ENCODE data around the gene PITPNC1. TPM values are rescaled to one million over a fixed set of nuclear protein-coding genes. Genes with fewer than 3 reads are reported as not detected.

Gene PITPNC1
- total RNA-seq, 6 donors from 2014 or later: 8.5 to 23.3 (median 13.7) TPM

- Histone ChIP-seq H3K36me3 (no peaks in the 10 kb centered on the region), H3K4me3 (no peak overlapping the region), H3K27ac (no peak overlapping the region), H3K27me3 (no peaks in the 10 kb centered on the region), H3K9me3 (no peaks in the 10 kb centered on the region), H3K4me1 (peaks cover 0 to 3% (median 0%) of the 10 kb centered on the region in 4 donors)
- no peak for DNase-seq
- WGBS, 2 donors: 86 to 91% methylated on average over 4 of the region's 4 CpGs
- no peak for ATAC-seq (ENCODE audit: low FRiP score in 2 of 2)
- no peak for TF ChIP-seq POLR2A (IDR thresholded peaks at IDR 0.05)
Measured at GRCh38 chr17:67499685-67500084, 122.6 kb downstream of the PITPNC1 start.

GRCh38 chr17:67500261-67500660, 123.2 kb downstream of the PITPNC1 start:
- ATAC-seq (ENCODE audit: low FRiP score in 2 of 2): no peak
- TF ChIP-seq POLR2AphosphoS5 (IDR thresholded peaks at IDR 0.05) (no peak), POLR2A (IDR thresholded peaks at IDR 0.05) (no peak)
- Histone ChIP-seq H3K27me3 (no peaks in the 10 kb centered on the region), H3K9me3 (no peaks in the 10 kb centered on the region), H3K4me3 (no peak overlapping the region), H3K4me1 (peaks cover 0 to 3% (median 0%) of the 10 kb centered on the region in 4 donors), H3K36me3 (no peaks in the 10 kb centered on the region), H3K27ac (no peak overlapping the region)
- WGBS, 2 donors: 78 to 85% methylated on average over 2 of the region's 2 CpGs
- DNase-seq: no peak

DNA sequence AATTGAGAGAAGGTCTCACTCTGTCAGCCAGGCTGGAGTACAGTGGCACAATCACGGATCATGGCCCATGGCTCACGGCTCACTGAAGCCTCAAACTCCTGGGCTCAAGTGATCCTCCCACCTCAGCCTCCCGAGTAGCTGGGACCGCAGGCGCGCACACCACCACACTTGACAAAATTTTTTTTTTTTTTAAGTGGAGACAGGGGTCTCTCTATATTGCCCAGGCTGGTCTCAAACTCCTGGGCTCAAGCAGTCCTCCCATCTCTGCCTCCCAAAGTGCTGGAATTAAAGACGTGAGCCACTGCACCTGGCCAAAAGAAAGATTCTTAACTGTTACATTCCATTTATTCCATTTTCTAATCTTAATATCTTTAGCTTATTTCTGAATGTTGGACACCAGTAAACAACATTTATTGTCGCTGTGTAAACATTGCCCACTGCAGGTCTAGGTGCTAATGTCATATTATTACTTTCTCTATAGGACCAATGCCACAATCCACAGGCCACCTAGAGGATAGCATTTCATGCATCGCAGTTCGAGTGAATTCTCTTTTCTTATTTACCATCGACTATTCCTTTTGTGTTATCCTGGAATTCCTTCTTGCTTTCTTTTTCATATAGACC, 123.7 kb downstream of the PITPNC1 start:
- ATAC-seq (ENCODE audit: low FRiP score in 2 of 2): no peak
- 97% methylated on average over 11 of the region's 11 CpGs for WGBS, 2 donors
- Histone ChIP-seq H3K36me3 (no peaks in the 10 kb centered on the region), H3K4me3 (no peak overlapping the region), H3K27me3 (no peaks in the 10 kb centered on the region), H3K4me1 (peaks cover 0 to 3% (median 0%) of the 10 kb centered on the region in 4 donors), H3K9me3 (no peaks in the 10 kb centered on the region), H3K27ac (no peak overlapping the region)
- DNase-seq: no peak
- TF ChIP-seq POLR2A (IDR thresholded peaks at IDR 0.05) (no peak), POLR2AphosphoS5 (IDR thresholded peaks at IDR 0.05) (no peak)
- TF ChIP-seq, protein P1, sequence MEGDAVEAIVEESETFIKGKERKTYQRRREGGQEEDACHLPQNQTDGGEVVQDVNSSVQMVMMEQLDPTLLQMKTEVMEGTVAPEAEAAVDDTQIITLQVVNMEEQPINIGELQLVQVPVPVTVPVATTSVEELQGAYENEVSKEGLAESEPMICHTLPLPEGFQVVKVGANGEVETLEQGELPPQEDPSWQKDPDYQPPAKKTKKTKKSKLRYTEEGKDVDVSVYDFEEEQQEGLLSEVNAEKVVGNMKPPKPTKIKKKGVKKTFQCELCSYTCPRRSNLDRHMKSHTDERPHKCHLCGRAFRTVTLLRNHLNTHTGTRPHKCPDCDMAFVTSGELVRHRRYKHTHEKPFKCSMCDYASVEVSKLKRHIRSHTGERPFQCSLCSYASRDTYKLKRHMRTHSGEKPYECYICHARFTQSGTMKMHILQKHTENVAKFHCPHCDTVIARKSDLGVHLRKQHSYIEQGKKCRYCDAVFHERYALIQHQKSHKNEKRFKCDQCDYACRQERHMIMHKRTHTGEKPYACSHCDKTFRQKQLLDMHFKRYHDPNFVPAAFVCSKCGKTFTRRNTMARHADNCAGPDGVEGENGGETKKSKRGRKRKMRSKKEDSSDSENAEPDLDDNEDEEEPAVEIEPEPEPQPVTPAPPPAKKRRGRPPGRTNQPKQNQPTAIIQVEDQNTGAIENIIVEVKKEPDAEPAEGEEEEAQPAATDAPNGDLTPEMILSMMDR (IDR thresholded peaks at IDR 0.05): no peak

- Histone ChIP-seq H3K9me3 (no peaks in the 10 kb centered on the region), H3K36me3 (no peaks in the 10 kb centered on the region), H3K27me3 (no peaks in the 10 kb centered on the region), H3K4me3 (no peak overlapping the region), H3K27ac (no peak overlapping the region), H3K4me1 (peaks cover 0 to 3% (median 0%) of the 10 kb centered on the region in 4 donors)
- no peak for DNase-seq
- no peak for ATAC-seq (ENCODE audit: low FRiP score in 2 of 2)
- WGBS, 2 donors: 92 to 95% methylated on average over 3 of the region's 3 CpGs
- TF ChIP-seq POLR2A (IDR thresholded peaks at IDR 0.05) (no peak), EP300 (IDR thresholded peaks at IDR 0.05) (no peak), POLR2AphosphoS5 (IDR thresholded peaks at IDR 0.05) (no peak)
- TF ChIP-seq, protein P1 (IDR thresholded peaks at IDR 0.05): no peak
Measured at GRCh38 chr17:67502151-67502550, 125.1 kb downstream of the PITPNC1 start.

DNA sequence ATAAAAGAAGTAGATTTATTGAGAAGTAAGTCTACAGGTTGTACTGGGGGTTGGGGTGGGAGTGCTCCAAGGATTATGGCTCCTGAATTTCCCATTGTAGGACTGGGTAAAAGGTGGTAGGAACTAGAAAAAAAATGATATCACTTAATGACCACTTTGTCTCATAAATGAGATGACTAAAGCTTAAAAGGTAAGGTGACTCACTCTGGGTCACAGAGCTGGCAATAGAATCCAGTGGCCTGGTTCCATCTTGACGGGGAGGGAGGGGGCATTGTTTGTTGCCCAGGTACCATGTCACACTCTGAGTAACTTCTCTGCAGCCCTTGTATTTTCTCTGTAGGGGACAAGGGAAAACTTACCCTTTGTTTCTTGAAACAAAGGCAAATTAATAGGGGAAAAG, 126.1 kb downstream of the PITPNC1 start:
- ATAC-seq (ENCODE audit: low FRiP score in 2 of 2): no peak
- peaks cover 0 to 3% (median 0%) of the 10 kb centered on the region in 4 donors for H3K4me1 ChIP-seq
- 77 to 88% methylated on average over 1 of the region's 1 CpG for WGBS, 2 donors
- DNase-seq: no peak
- H3K9me3 ChIP-seq: peaks cover 0 to 5% (median 0%) of the 10 kb centered on the region in 4 donors
- H3K27me3 ChIP-seq: no peaks in the 10 kb centered on the region
- no peaks in the 10 kb centered on the region for H3K36me3 ChIP-seq
- TF ChIP-seq POLR2AphosphoS5 (IDR thresholded peaks at IDR 0.05) (no peak), POLR2A (IDR thresholded peaks at IDR 0.05) (no peak), EP300 (IDR thresholded peaks at IDR 0.05) (no peak)
- TF ChIP-seq, protein P1 (IDR thresholded peaks at IDR 0.05): no peak
- H3K27ac ChIP-seq: no peak overlapping the region
- H3K4me3 ChIP-seq: no peak overlapping the region

- ATAC-seq (ENCODE audit: low FRiP score in 2 of 2): no peak
- TF ChIP-seq POLR2A (IDR thresholded peaks at IDR 0.05): no peak
- TF ChIP-seq, protein P1 (IDR thresholded peaks at IDR 0.05): no peak
- TF ChIP-seq EP300 (IDR thresholded peaks at IDR 0.05): no peak
- TF ChIP-seq POLR2AphosphoS5 (IDR thresholded peaks at IDR 0.05): no peak
- no peaks in the 10 kb centered on the region for H3K27me3 ChIP-seq
- H3K27ac ChIP-seq: no peak overlapping the region
- peaks cover 0 to 3% (median 0%) of the 10 kb centered on the region in 4 donors for H3K4me1 ChIP-seq
- 47 to 56% methylated on average over 2 of the region's 2 CpGs for whole genome bisulfite sequencing, 2 donors
- peaks cover 0 to 5% (median 0%) of the 10 kb centered on the region in 4 donors for H3K9me3 ChIP-seq
- H3K4me3 ChIP-seq: no peak overlapping the region
- H3K36me3 ChIP-seq: no peaks in the 10 kb centered on the region
- DNase-seq: no peak
Measured at GRCh38 chr17:67503739-67504138, 126.7 kb downstream of the PITPNC1 start.

All from upper lobe of left lung (tissue), 6 donors.